Measurements from ENCODE around the gene GJB5.

GRCh38 chr1:34776911-34777310 lies 22.1 kb downstream of the GJB5 start:
- TF ChIP-seq POLR2A (IDR thresholded peaks at IDR 0.05; ENCODE audit: low read length) (no peak), GATA1 (IDR thresholded peaks at IDR 0.05; ENCODE audit: low read depth, low read length) (no peak)

Measured in erythroblast (primary cell).